K562 (cell line): ENCODE results near the gene TACR2. TPM values are rescaled to one million over a fixed set of nuclear protein-coding genes. Genes with fewer than 3 reads are reported as not detected.

ENCODE experiments used
- ATAC-seq: fragments of 200-7000 bp; cut with Tn5 transposase; 3 replicates; pipeline ENCODE4 v1.9.1; 2020; ENCODE audit warnings: moderate library complexity
- BruUV-seq: library from RNA; stranded (reverse); fragments of 400-500 nt; replicated peaks from 2 replicates; lab custom pipeline; 2021; lab: Mats Ljungman, UMichigan
- CTCF ChIA-PET: fragments of 300-600 bp; formaldehyde crosslinking; extraction: SDS; loops from one replicate; lab custom pipeline; 2021; ENCODE audit warnings: low intra/inter-chr PET ratio; lab: Yijun Ruan, JAX
- POLR2A ChIA-PET: fragments of 300-600, 350-650 bp; sonication (Branson Sonifier 250); formaldehyde crosslinking; extraction: SDS; loops from one replicate; lab custom pipeline; 2021; ENCODE audit warnings: antibody characterized with exemption, inconsistent platforms; lab: Yijun Ruan, JAX
- DNase-seq, 4 experiments: peaks; one replicate each; pipeline versions ENCODE4 v3.0.0 to v3.0.0-alpha.2; 2011 to 2018; ENCODE audit warnings: low spot score in 3 of 4, mixed read lengths in 3 of 4; ENCODE audit errors: extremely low read depth in 1 of 4
- FAIRE-seq: peaks from 2 replicates; lab custom pipeline; 2011; peaks lifted over from hg19 to GRCh38; lab: Jason Lieb, UNC
- H2AFZ ChIP-seq: 2 replicates; pipeline ENCODE4 v1.6.0; 2011; ENCODE audit warnings: low read depth, low read length, control low read depth, inconsistent platforms
- H3K27ac ChIP-seq: fragments of 200-600 bp; 3 replicates; pipeline ENCODE4 v1.8.0; 2011; ENCODE audit warnings: low read depth, mild to moderate bottlenecking, control low read depth, inconsistent platforms, low read length, moderate library complexity, mixed read lengths; ENCODE audit errors: extremely low read depth
- H3K27me3 ChIP-seq, 2 experiments: fragments of 300-600 bp in 1 of 2; 2 replicates in 1 of 2; 3 replicates in 1 of 2; pipeline versions ENCODE4 v1.6.0 to v1.8.0; 2011; ENCODE audit warnings: inconsistent platforms in 2 of 2, low read length in 2 of 2, mild to moderate bottlenecking in 1 of 2, mixed read lengths in 1 of 2, moderate library complexity in 1 of 2; ENCODE audit not compliant: control insufficient read depth in 2 of 2, insufficient read depth in 2 of 2
- H3K36me3 ChIP-seq: fragments of 300-600 bp; 3 replicates; pipeline ENCODE4 v1.8.0; 2011; ENCODE audit warnings: mild to moderate bottlenecking, low read length, inconsistent platforms; ENCODE audit not compliant: control insufficient read depth, insufficient read depth
- H3K4me1 ChIP-seq, 2 experiments: fragments of 200-600 bp in 1 of 2; replicated peaks in 1 of 2; 2 replicates in 1 of 2; 3 replicates in 1 of 2; pipeline versions ENCODE4 v1.5.1 to v1.8.0; 2011; ENCODE audit warnings: inconsistent platforms in 2 of 2, low read length in 2 of 2, mild to moderate bottlenecking in 1 of 2, mixed read lengths in 1 of 2, moderate library complexity in 1 of 2; ENCODE audit not compliant: control insufficient read depth in 2 of 2, insufficient read depth in 2 of 2
- H3K4me2 ChIP-seq: 2 replicates; pipeline ENCODE4 v1.6.1; 2011; ENCODE audit warnings: low read length, control low read depth, inconsistent platforms, mixed read lengths; ENCODE audit not compliant: insufficient read depth
- H3K4me3 ChIP-seq: fragments of 200-600 bp; sonication (generic), shearing (Covaris generic); 2 replicates; pipeline ENCODE4 v1.5.1; 2016; ENCODE audit warnings: control low read depth, inconsistent platforms
- H3K79me2 ChIP-seq: fragments of 200-600 bp; 3 replicates; pipeline ENCODE4 v1.8.0; 2011; ENCODE audit warnings: low read length, inconsistent platforms; ENCODE audit not compliant: control insufficient read depth, insufficient read depth
- H3K9ac ChIP-seq, 2 experiments: 2 replicates each; pipeline versions ENCODE4 v1.6.0 to v1.6.1; 2011; ENCODE audit warnings: low read depth in 2 of 2, low read length in 2 of 2, control low read depth in 1 of 2, inconsistent platforms in 1 of 2, mild to moderate bottlenecking in 1 of 2, mixed read lengths in 1 of 2; ENCODE audit not compliant: insufficient read depth in 1 of 2
- H3K9me1 ChIP-seq: one replicate; pipeline ENCODE4 v1.6.0; 2011; ENCODE audit warnings: inconsistent platforms, mild to moderate bottlenecking, low read length, moderate library complexity; ENCODE audit not compliant: control insufficient read depth, insufficient read depth
- H3K9me3 ChIP-seq: replicated peaks from 2 replicates; pipeline ENCODE4 v1.5.1; 2011; ENCODE audit warnings: low read depth, low read length, inconsistent platforms; ENCODE audit not compliant: control insufficient read depth, insufficient read depth
- H4K20me1 ChIP-seq: replicated peaks from 2 replicates; pipeline ENCODE4 v1.6.1; 2011; ENCODE audit warnings: low read length, inconsistent platforms, mixed read lengths; ENCODE audit not compliant: control insufficient read depth, insufficient read depth
- BHLHE40 ChIP-seq: IDR thresholded peaks from 2 replicates; pipeline ENCODE4 v1.6.1; 2011; ENCODE audit warnings: low read length, improper control_type of control experiment
- CTBP1 ChIP-seq: fragments of 450-650 bp; IDR thresholded peaks from 2 replicates; pipeline ENCODE4 v1.6.1; 2016; ENCODE audit warnings: borderline replicate concordance
- CXXC5 ChIP-seq: fragments of 250-450 bp; sonication (Bioruptor Pico); IDR thresholded peaks from 2 replicates; pipeline ENCODE4 v1.8.0; 2022; ENCODE audit warnings: inconsistent platforms, mild to moderate bottlenecking, moderate library complexity
- ELF1 ChIP-seq: fragments of 200-800 bp; sonication (Bioruptor generic); IDR thresholded peaks from 2 replicates; pipeline ENCODE4 v1.6.1; 2016; ENCODE audit warnings: missing genetic modification characterization, missing compliant biosample characterization
- FOXA3 ChIP-seq, 2 experiments: fragments of 450-650 bp in 1 of 2; sonication (generic) in 1 of 2; formaldehyde crosslinking; IDR thresholded peaks in 1 of 2; conservative IDR thresholded peaks in 1 of 2; 2 replicates each; pipeline versions ENCODE4 v1.4.0 to v1.8.0; 2020 to 2022; ENCODE audit warnings: mild to moderate bottlenecking in 2 of 2, missing genetic modification reagents in 1 of 2
- FOXP1 ChIP-seq: sonication (generic); formaldehyde crosslinking; IDR thresholded peaks from 2 replicates; pipeline ENCODE4 v1.8.0; 2022; ENCODE audit warnings: mild to moderate bottlenecking, missing genetic modification reagents
- RAD21 ChIP-seq, 2 experiments: fragments of 250-450 bp in 1 of 2; fragments of 450-650 bp in 1 of 2; sonication (Bioruptor Pico) in 1 of 2; formaldehyde crosslinking in 1 of 2; IDR thresholded peaks in 1 of 2; conservative IDR thresholded peaks in 1 of 2; 2 replicates each; pipeline versions ENCODE4 v1.4.0 to v1.8.0; 2020 to 2022; ENCODE audit warnings: mild to moderate bottlenecking in 2 of 2, moderate library complexity in 1 of 2
- SLC30A9 ChIP-seq: fragments of 250-450 bp; sonication (Bioruptor Pico); IDR thresholded peaks from 2 replicates; pipeline ENCODE4 v1.8.0; 2022; ENCODE audit warnings: mild to moderate bottlenecking, moderate library complexity
- SRF ChIP-seq, 2 experiments: fragments of 250-450, 450-650 bp in 1 of 2; sonication (Bioruptor Pico) in 1 of 2; sonication (generic) in 1 of 2; formaldehyde crosslinking; IDR thresholded peaks; 2 replicates each; pipeline versions ENCODE4 v1.5.0 to v1.5.1; 2020 to 2022; ENCODE audit warnings: mild to moderate bottlenecking in 1 of 2, missing genetic modification reagents in 1 of 2
- STAG1 ChIP-seq: sonication (generic); formaldehyde crosslinking; IDR thresholded peaks from 2 replicates; pipeline ENCODE4 v1.5.0; 2020; ENCODE audit warnings: missing genetic modification reagents, borderline replicate concordance
- WGBS: fragments of 100-300 bp; shearing (Covaris generic); methylation state at CpG from one replicate; pipeline ENCODE4 v1.1.6; 2016; ENCODE audit warnings: low coverage, mixed read lengths; ENCODE audit not compliant: insufficient coverage; ENCODE audit errors: missing lambda C conversion rate; 5-methylcytosine and 5-hydroxymethylcytosine counted together
- in situ Hi-C: fragments of 300-500 bp; cut with MboI; formaldehyde crosslinking; loops from 4 replicates; pipeline ENCODE4 v1.15.0; 2018; ENCODE audit warnings: inconsistent platforms, mixed read lengths
- intact Hi-C: fragments of 100-400 bp; cut with micrococcal nuclease; formaldehyde crosslinking; loops from 2 replicates; pipeline ENCODE4 v1.14.2; 2022
- polyA plus RNA-seq, 8 experiments: library from polyadenylated mRNA; depleted of rRNA in 4 of 8; stranded (reverse) in 5 of 8; unstranded in 3 of 8; fragments of >200 nt; fragmentation: Nextera tagmentation in 2 of 8; fragmentation: Illumina TruSeq in 1 of 8; extraction: Ambion mirVana in 2 of 8; extraction: Trizol in 1 of 8; gene quantifications; 2 replicates each; pipeline versions ENCODE4 v1.2.1 to v1.2.3, GENCODE V29; 2011 to 2014; ENCODE audit warnings: inconsistent platforms in 1 of 8, missing spikeins in 1 of 8
- total RNA-seq, 7 experiments: library from RNA; depleted of rRNA in 6 of 7; stranded (reverse); fragments of >200 nt in 6 of 7; fragmentation: Illumina TruSeq in 2 of 7; extraction: Trizol in 2 of 7; gene quantifications; 2 replicates each; pipeline versions ENCODE4 v1.2.1 to v1.2.3, GENCODE V29; 2011 to 2021; ENCODE audit warnings: low replicate concordance in 1 of 7
- TF ChIP-seq, protein P1 (sequence below): fragments of 200-800 bp; sonication (Bioruptor generic); IDR thresholded peaks from 2 replicates; pipeline ENCODE4 v1.6.1; 2017; ENCODE audit warnings: missing genetic modification characterization, missing compliant biosample characterization
- TF ChIP-seq, protein P2 (sequence below): fragments of 450-650 bp; formaldehyde crosslinking; IDR thresholded peaks from 2 replicates; pipeline ENCODE4 v1.4.0; 2020; ENCODE audit warnings: mild to moderate bottlenecking, moderate library complexity
- TF ChIP-seq, protein P3 (sequence below), 3 experiments: IDR thresholded peaks in 2 of 3; conservative IDR thresholded peaks in 1 of 3; 2 replicates each; pipeline ENCODE4 v1.5.1; 2011 to 2012; ENCODE audit warnings: low read length in 3 of 3, mild to moderate bottlenecking in 3 of 3, control low read depth in 2 of 3, improper control_type of control experiment in 1 of 3, inconsistent platforms in 1 of 3, low read depth in 1 of 3, mixed read lengths in 1 of 3, moderate library complexity in 1 of 3; ENCODE audit not compliant: insufficient read depth in 2 of 3
- TF ChIP-seq, protein P4 (sequence below): fragments of 450-650 bp; formaldehyde crosslinking; IDR thresholded peaks from 2 replicates; pipeline ENCODE4 v1.4.0; 2020; ENCODE audit warnings: mild to moderate bottlenecking

TACR2 gene
- total and polyA plus RNA-seq, 9 of the 15 experiments (the other 6 are each of a cell fraction or from before 2014, with no cell fraction given): not detected

DNA sequence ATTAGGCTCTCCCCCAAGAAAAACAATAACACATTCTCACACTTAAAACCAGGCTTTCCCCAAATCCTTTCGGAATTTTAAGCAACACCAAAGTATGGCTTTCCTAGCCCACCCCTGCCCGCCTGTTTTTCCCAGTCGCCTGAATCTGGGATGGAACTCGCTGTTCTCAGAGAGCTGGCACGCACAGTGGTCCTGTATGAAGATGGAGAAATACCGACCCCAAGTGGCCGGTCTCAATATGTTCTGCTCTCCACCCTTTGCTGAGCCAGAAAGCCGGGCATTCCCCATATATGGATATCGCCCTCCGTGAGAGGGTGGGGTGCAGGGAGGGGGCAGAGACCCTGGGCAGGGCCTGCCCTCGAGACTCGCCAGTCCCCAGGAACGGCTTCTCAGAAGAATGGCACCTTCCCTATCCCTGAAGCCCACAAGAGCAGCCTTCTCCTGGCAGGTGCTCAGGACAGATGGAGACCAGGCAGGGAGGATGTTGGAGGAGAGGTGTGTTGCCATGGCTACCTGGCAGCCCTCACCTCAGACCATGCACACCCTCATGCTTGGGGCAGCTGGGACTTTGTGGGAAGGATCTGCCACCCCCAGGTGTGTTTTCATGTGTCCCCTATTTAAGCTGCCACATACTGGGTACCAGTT is 3.4 kb downstream of the TACR2 start:
- no peak overlapping the region for H3K4me3 ChIP-seq
- no peaks in the 10 kb centered on the region for H3K9me3 ChIP-seq
- H3K4me1 ChIP-seq: peaks cover 20% of the 10 kb centered on the region in 2 experiments
- no peaks in the 10 kb centered on the region for H3K9me1 ChIP-seq
- H3K36me3 ChIP-seq: no peaks in the 10 kb centered on the region
- BruUV-seq: no TSS peak
- no peaks in the 10 kb centered on the region; the same call in 1 of the 2 replicates for H4K20me1 ChIP-seq
- no peak overlapping the region for H3K27ac ChIP-seq
- peaks cover 30 to 47% of the 10 kb centered on the region in 2 experiments for H3K27me3 ChIP-seq
- POLR2A ChIA-PET: interaction anchor here (0.7 to 1.4 kb wide), 4 partner anchors 13 to 831 kb away, joined by 3 to 4 read pairs (median 3); no protein-coding TSS in a partner anchor
- no peak overlapping the region for H2AFZ ChIP-seq
- 2% methylated on average over 10 of the region's 13 CpGs for WGBS
- intact Hi-C loops: loop anchor here (1.0 to 5.0 kb wide), 4 partner anchors 176 to 426 kb away; partner anchors contain the start of gene KIFBP
- CTCF ChIA-PET: interaction anchor here (0.7 to 2.5 kb wide), 5 partner anchors 94 to 622 kb away, joined by 3 to 10 read pairs (median 4); no protein-coding TSS in a partner anchor
- ATAC-seq (peak; percentile 76), DNase-seq (peak; percentile 59 to 79 (median 68)), FAIRE-seq (peak; percentile 81)
- in situ Hi-C loops: loop anchor here (5.0 kb wide), 1 partner anchor 396 kb away; no protein-coding TSS in a partner anchor
- no peak overlapping the region for H3K4me2 ChIP-seq
- H3K9ac ChIP-seq: no peak overlapping the region
- no peaks in the 10 kb centered on the region for H3K79me2 ChIP-seq
- TF ChIP-seq, protein P1, sequence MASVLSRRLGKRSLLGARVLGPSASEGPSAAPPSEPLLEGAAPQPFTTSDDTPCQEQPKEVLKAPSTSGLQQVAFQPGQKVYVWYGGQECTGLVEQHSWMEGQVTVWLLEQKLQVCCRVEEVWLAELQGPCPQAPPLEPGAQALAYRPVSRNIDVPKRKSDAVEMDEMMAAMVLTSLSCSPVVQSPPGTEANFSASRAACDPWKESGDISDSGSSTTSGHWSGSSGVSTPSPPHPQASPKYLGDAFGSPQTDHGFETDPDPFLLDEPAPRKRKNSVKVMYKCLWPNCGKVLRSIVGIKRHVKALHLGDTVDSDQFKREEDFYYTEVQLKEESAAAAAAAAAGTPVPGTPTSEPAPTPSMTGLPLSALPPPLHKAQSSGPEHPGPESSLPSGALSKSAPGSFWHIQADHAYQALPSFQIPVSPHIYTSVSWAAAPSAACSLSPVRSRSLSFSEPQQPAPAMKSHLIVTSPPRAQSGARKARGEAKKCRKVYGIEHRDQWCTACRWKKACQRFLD (CRISPR knock-in tag): no peak
- TF ChIP-seq ELF1 (tag) (no peak), CTBP1 (0 out of 2 replicates have a peak, but pooled peaks have one; percentile 10), FOXA3 (CRISPR knock-in tag; conservative IDR thresholded peaks at IDR 0.05 in 1 of 2, IDR thresholded peaks at IDR 0.05 in 1 of 2) (no peak), STAG1 (CRISPR knock-in tag) (peak; percentile 92), CXXC5 (CRISPR knock-in tag) (0 out of 2 replicates have a peak, but pooled peaks have one; percentile 30), FOXP1 (no peak), BHLHE40 (peak; percentile 9; the same call in 1 of the 2 replicates), SRF (CRISPR knock-in tag; IDR thresholded peaks at IDR 0.05) (peak in 1 of 2 experiments; percentile 97; a peak in 3 of 4 replicates), SLC30A9 (no peak), RAD21 (CRISPR knock-in tag; conservative IDR thresholded peaks at IDR 0.05 in 1 of 2, IDR thresholded peaks at IDR 0.05 in 1 of 2) (peak; percentile 79 to 85)
- TF ChIP-seq, protein P2, sequence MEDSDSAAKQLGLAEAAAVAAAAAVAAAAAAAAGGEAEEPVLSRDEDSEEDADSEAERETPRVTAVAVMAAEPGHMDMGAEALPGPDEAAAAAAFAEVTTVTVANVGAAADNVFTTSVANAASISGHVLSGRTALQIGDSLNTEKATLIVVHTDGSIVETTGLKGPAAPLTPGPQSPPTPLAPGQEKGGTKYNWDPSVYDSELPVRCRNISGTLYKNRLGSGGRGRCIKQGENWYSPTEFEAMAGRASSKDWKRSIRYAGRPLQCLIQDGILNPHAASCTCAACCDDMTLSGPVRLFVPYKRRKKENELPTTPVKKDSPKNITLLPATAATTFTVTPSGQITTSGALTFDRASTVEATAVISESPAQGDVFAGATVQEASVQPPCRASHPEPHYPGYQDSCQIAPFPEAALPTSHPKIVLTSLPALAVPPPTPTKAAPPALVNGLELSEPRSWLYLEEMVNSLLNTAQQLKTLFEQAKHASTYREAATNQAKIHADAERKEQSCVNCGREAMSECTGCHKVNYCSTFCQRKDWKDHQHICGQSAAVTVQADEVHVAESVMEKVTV (CRISPR knock-in tag): peak; percentile 62
- TF ChIP-seq, protein P3, sequence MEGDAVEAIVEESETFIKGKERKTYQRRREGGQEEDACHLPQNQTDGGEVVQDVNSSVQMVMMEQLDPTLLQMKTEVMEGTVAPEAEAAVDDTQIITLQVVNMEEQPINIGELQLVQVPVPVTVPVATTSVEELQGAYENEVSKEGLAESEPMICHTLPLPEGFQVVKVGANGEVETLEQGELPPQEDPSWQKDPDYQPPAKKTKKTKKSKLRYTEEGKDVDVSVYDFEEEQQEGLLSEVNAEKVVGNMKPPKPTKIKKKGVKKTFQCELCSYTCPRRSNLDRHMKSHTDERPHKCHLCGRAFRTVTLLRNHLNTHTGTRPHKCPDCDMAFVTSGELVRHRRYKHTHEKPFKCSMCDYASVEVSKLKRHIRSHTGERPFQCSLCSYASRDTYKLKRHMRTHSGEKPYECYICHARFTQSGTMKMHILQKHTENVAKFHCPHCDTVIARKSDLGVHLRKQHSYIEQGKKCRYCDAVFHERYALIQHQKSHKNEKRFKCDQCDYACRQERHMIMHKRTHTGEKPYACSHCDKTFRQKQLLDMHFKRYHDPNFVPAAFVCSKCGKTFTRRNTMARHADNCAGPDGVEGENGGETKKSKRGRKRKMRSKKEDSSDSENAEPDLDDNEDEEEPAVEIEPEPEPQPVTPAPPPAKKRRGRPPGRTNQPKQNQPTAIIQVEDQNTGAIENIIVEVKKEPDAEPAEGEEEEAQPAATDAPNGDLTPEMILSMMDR (IDR thresholded peaks at IDR 0.05 in 2 of 3, conservative IDR thresholded peaks at IDR 0.05 in 1 of 3; ENCODE audit: insufficient read depth in 2 of 3, low read depth in 1 of 3, low read length in 3 of 3): peak; percentile 82 to 89 (median 85)
- TF ChIP-seq, protein P4, sequence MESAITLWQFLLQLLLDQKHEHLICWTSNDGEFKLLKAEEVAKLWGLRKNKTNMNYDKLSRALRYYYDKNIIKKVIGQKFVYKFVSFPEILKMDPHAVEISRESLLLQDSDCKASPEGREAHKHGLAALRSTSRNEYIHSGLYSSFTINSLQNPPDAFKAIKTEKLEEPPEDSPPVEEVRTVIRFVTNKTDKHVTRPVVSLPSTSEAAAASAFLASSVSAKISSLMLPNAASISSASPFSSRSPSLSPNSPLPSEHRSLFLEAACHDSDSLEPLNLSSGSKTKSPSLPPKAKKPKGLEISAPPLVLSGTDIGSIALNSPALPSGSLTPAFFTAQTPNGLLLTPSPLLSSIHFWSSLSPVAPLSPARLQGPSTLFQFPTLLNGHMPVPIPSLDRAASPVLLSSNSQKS (CRISPR knock-in tag): no peak
